ENCODE results near the gene MYL3.

DNA sequence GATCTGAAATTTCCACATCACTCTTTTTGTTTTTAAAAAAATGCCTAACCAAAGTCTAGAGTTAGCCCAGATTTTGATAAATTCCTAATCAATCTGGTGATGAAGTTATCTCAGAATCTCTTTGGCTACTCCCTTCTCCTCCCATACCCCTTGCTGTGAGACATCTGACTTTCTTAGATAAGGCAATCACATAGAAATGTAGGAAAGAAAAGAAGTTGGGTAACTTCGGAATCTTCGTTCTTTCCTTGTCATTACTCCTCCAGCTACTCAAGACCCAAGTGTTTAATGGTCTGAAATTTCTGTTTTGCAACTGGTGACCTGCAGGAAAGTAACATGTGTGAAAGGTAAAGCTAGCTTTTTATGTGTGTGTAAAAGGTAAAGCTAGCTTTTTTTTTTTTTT is 37.8 kb downstream of the MYL3 start:
- TF ChIP-seq ZFP36 (IDR thresholded peaks at IDR 0.05; ENCODE audit: borderline replicate concordance, partially characterized antibody) (no peak), HDAC2 (IDR thresholded peaks at IDR 0.05) (no peak), NPAS2 (CRISPR knock-in tag; IDR thresholded peaks at IDR 0.05; ENCODE audit: borderline replicate concordance) (no peak), ZC3H11A (IDR thresholded peaks at IDR 0.05) (no peak)
- TF ChIP-seq, protein P1, sequence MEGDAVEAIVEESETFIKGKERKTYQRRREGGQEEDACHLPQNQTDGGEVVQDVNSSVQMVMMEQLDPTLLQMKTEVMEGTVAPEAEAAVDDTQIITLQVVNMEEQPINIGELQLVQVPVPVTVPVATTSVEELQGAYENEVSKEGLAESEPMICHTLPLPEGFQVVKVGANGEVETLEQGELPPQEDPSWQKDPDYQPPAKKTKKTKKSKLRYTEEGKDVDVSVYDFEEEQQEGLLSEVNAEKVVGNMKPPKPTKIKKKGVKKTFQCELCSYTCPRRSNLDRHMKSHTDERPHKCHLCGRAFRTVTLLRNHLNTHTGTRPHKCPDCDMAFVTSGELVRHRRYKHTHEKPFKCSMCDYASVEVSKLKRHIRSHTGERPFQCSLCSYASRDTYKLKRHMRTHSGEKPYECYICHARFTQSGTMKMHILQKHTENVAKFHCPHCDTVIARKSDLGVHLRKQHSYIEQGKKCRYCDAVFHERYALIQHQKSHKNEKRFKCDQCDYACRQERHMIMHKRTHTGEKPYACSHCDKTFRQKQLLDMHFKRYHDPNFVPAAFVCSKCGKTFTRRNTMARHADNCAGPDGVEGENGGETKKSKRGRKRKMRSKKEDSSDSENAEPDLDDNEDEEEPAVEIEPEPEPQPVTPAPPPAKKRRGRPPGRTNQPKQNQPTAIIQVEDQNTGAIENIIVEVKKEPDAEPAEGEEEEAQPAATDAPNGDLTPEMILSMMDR (IDR thresholded peaks at IDR 0.05) = no peak
- TF ChIP-seq, protein P2, sequence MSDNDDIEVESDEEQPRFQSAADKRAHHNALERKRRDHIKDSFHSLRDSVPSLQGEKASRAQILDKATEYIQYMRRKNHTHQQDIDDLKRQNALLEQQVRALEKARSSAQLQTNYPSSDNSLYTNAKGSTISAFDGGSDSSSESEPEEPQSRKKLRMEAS (IDR thresholded peaks at IDR 0.05) = no peak
- TF ChIP-seq, protein P3, sequence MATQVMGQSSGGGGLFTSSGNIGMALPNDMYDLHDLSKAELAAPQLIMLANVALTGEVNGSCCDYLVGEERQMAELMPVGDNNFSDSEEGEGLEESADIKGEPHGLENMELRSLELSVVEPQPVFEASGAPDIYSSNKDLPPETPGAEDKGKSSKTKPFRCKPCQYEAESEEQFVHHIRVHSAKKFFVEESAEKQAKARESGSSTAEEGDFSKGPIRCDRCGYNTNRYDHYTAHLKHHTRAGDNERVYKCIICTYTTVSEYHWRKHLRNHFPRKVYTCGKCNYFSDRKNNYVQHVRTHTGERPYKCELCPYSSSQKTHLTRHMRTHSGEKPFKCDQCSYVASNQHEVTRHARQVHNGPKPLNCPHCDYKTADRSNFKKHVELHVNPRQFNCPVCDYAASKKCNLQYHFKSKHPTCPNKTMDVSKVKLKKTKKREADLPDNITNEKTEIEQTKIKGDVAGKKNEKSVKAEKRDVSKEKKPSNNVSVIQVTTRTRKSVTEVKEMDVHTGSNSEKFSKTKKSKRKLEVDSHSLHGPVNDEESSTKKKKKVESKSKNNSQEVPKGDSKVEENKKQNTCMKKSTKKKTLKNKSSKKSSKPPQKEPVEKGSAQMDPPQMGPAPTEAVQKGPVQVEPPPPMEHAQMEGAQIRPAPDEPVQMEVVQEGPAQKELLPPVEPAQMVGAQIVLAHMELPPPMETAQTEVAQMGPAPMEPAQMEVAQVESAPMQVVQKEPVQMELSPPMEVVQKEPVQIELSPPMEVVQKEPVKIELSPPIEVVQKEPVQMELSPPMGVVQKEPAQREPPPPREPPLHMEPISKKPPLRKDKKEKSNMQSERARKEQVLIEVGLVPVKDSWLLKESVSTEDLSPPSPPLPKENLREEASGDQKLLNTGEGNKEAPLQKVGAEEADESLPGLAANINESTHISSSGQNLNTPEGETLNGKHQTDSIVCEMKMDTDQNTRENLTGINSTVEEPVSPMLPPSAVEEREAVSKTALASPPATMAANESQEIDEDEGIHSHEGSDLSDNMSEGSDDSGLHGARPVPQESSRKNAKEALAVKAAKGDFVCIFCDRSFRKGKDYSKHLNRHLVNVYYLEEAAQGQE (IDR thresholded peaks at IDR 0.05) = no peak
- TF ChIP-seq, protein P4, sequence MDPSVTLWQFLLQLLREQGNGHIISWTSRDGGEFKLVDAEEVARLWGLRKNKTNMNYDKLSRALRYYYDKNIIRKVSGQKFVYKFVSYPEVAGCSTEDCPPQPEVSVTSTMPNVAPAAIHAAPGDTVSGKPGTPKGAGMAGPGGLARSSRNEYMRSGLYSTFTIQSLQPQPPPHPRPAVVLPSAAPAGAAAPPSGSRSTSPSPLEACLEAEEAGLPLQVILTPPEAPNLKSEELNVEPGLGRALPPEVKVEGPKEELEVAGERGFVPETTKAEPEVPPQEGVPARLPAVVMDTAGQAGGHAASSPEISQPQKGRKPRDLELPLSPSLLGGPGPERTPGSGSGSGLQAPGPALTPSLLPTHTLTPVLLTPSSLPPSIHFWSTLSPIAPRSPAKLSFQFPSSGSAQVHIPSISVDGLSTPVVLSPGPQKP (IDR thresholded peaks at IDR 0.05; ENCODE audit: low read depth, low read length) = no peak
- TF ChIP-seq, protein P5, sequence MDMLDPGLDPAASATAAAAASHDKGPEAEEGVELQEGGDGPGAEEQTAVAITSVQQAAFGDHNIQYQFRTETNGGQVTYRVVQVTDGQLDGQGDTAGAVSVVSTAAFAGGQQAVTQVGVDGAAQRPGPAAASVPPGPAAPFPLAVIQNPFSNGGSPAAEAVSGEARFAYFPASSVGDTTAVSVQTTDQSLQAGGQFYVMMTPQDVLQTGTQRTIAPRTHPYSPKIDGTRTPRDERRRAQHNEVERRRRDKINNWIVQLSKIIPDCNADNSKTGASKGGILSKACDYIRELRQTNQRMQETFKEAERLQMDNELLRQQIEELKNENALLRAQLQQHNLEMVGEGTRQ (IDR thresholded peaks at IDR 0.05) = no peak

Measured in A549 (cell line).